ENCODE data around the gene PITPNM1. TPM values are rescaled to one million over a fixed set of nuclear protein-coding genes. Genes with fewer than 3 reads are reported as not detected.
A peak's percentile ranks its signal among the peaks of the same experiment; 100 is the strongest.

PITPNM1 gene
- total RNA-seq, 2 donors from 2014 or later: 8.6 to 24.4 TPM

GRCh38 chr11:67504005-67504949, 886 bp downstream of the PITPNM1 start:
- Histone ChIP-seq H3K9me3 (no peaks in the 10 kb centered on the region), H3K4me1 (peaks cover 50% of the 10 kb centered on the region), H3K36me3 (replicated peaks in 1 of 2; ENCODE audit: insufficient read depth in 1 of 2, low read depth in 2 of 2) (peaks cover 0 to 3% of the 10 kb centered on the region in 2 donors), H3K27me3 (no peaks in the 10 kb centered on the region), H3K4me3 (peak overlapping the region; percentile 28 to 34), H3K27ac (peak overlapping the region; percentile 97 to 99 (median 98))
- WGBS, 2 donors: 0 to 5% methylated on average over 8 to 69 of the region's 101 CpGs
- ATAC-seq (no peak), DNase-seq (peak; percentile 34 to 50 (median 44))
- TF ChIP-seq CTCF (IDR thresholded peaks at IDR 0.05): no peak
- peak in 1 of 3 donors; percentile 36 for TF ChIP-seq POLR2A (IDR thresholded peaks at IDR 0.05)
- intact Hi-C loops (cut with DNase I): no loop called here

- ATAC-seq (no peak), DNase-seq (no peak)
- intact Hi-C loops (cut with DNase I): no loop called here
- Histone ChIP-seq H3K36me3 (replicated peaks in 1 of 2; ENCODE audit: insufficient read depth in 1 of 2, low read depth in 2 of 2) (peaks cover 0 to 3% of the 10 kb centered on the region in 2 donors), H3K27ac (peak overlapping the region in 1 of 4 donors; percentile 99), H3K4me3 (no peak overlapping the region), H3K27me3 (no peaks in the 10 kb centered on the region), H3K9me3 (no peaks in the 10 kb centered on the region), H3K4me1 (peaks cover 44% of the 10 kb centered on the region)
- TF ChIP-seq POLR2A (IDR thresholded peaks at IDR 0.05): no peak
- TF ChIP-seq CTCF (IDR thresholded peaks at IDR 0.05): no peak
- WGBS, 2 donors: 83 to 84% methylated on average over 19 of the region's 19 CpGs
Observed at GRCh38 chr11:67503119-67504004, 1.8 kb downstream of the PITPNM1 start.

GRCh38 chr11:67502328-67502979, 2.7 kb downstream of the PITPNM1 start:
- no peak for TF ChIP-seq POLR2A (IDR thresholded peaks at IDR 0.05)
- TF ChIP-seq CTCF (IDR thresholded peaks at IDR 0.05): no peak
- Histone ChIP-seq H3K4me3 (no peak overlapping the region), H3K27ac (no peak overlapping the region), H3K36me3 (replicated peaks in 1 of 2; ENCODE audit: insufficient read depth in 1 of 2, low read depth in 2 of 2) (peaks cover 0 to 7% of the 10 kb centered on the region in 2 donors), H3K27me3 (no peaks in the 10 kb centered on the region), H3K4me1 (peaks cover 42% of the 10 kb centered on the region), H3K9me3 (no peaks in the 10 kb centered on the region)
- ATAC-seq (no peak), DNase-seq (no peak)
- intact Hi-C loops (cut with DNase I): no loop called here
- WGBS, 2 donors: 92 to 96% methylated on average over 7 to 18 of the region's 18 CpGs

- Histone ChIP-seq H3K4me1 (peaks cover 36% of the 10 kb centered on the region), H3K27me3 (no peaks in the 10 kb centered on the region), H3K9me3 (no peaks in the 10 kb centered on the region), H3K27ac (no peak overlapping the region), H3K36me3 (replicated peaks in 1 of 2; ENCODE audit: insufficient read depth in 1 of 2, low read depth in 2 of 2) (peaks cover 0 to 7% of the 10 kb centered on the region in 2 donors), H3K4me3 (no peak overlapping the region)
- intact Hi-C loops (cut with DNase I): no loop called here
- TF ChIP-seq POLR2A (IDR thresholded peaks at IDR 0.05): no peak
- no peak for TF ChIP-seq CTCF (IDR thresholded peaks at IDR 0.05)
- WGBS, 2 donors: 87 to 92% methylated on average over 15 to 18 of the region's 18 CpGs
- ATAC-seq: no peak
- no peak for DNase-seq
Observed at GRCh38 chr11:67501854-67502253, 3.3 kb downstream of the PITPNM1 start.

All from body of pancreas (tissue), 4 donors.